ENCODE measurements around the gene CACNA2D3.
A peak's percentile ranks its signal among the peaks of the same experiment; 100 is the strongest.

CACNA2D3 gene

GRCh38 chr3:54846119-54846518, 723.8 kb downstream of the CACNA2D3 start:
- no peak for DNase-seq (ENCODE audit: low read depth in 3 of 3)

GRCh38 chr3:54847361-54847760, 725.0 kb downstream of the CACNA2D3 start:
- no peak for DNase-seq (ENCODE audit: low read depth in 3 of 3)

GRCh38 chr3:54849360-54849759, 727.0 kb downstream of the CACNA2D3 start:
- no peak for DNase-seq (ENCODE audit: low read depth in 3 of 3)

GRCh38 chr3:54850484-54851018, 728.2 kb downstream of the CACNA2D3 start:
- no peak for DNase-seq (ENCODE audit: low read depth in 3 of 3)

- DNase-seq (ENCODE audit: low read depth in 3 of 3): peak; percentile 4 to 50 (median 5)
Measured at GRCh38 chr3:54853573-54854404, 731.4 kb downstream of the CACNA2D3 start.

GRCh38 chr3:54856271-54856670, 733.9 kb downstream of the CACNA2D3 start:
- DNase-seq (ENCODE audit: low read depth in 3 of 3): no peak

- DNase-seq (ENCODE audit: low read depth in 3 of 3): no peak
Measured at GRCh38 chr3:54857343-54857742, 735.0 kb downstream of the CACNA2D3 start.

- DNase-seq (ENCODE audit: low read depth in 3 of 3): no peak
Measured at GRCh38 chr3:54858093-54858785, 735.9 kb downstream of the CACNA2D3 start.

GRCh38 chr3:54859184-54859583, 736.8 kb downstream of the CACNA2D3 start:
- no peak for DNase-seq (ENCODE audit: low read depth in 3 of 3)

GRCh38 chr3:54861248-54862067, 739.1 kb downstream of the CACNA2D3 start:
- DNase-seq (ENCODE audit: low read depth in 3 of 3): no peak

GRCh38 chr3:54862526-54862925, 740.2 kb downstream of the CACNA2D3 start:
- DNase-seq (ENCODE audit: low read depth in 3 of 3): no peak

GRCh38 chr3:54863366-54863765, 741.0 kb downstream of the CACNA2D3 start:
- no peak for DNase-seq (ENCODE audit: low read depth in 3 of 3)

GRCh38 chr3:54863786-54864185, 741.4 kb downstream of the CACNA2D3 start:
- no peak for DNase-seq (ENCODE audit: low read depth in 3 of 3)

GRCh38 chr3:54865316-54865715, 743.0 kb downstream of the CACNA2D3 start:
- DNase-seq (ENCODE audit: low read depth in 3 of 3): no peak

GRCh38 chr3:54866251-54866650, 743.9 kb downstream of the CACNA2D3 start:
- no peak for DNase-seq (ENCODE audit: low read depth in 3 of 3)

- no peak for DNase-seq (ENCODE audit: low read depth in 3 of 3)
Measured at GRCh38 chr3:54870423-54870822, 748.1 kb downstream of the CACNA2D3 start.

GRCh38 chr3:54871867-54872266, 749.5 kb downstream of the CACNA2D3 start:
- no peak for DNase-seq (ENCODE audit: low read depth in 3 of 3)

- DNase-seq (ENCODE audit: low read depth in 3 of 3): no peak
Measured at GRCh38 chr3:54873059-54874010, 751.0 kb downstream of the CACNA2D3 start.

GRCh38 chr3:54874816-54875556, 752.6 kb downstream of the CACNA2D3 start:
- no peak for DNase-seq (ENCODE audit: low read depth in 3 of 3)
